Nephron (organoid): ENCODE measurements around the gene TUBG2.

Experiments used
- H3K27ac Mint-ChIP-seq, 3 experiments: 2 replicates each; pipeline ENCODE4 v1.8.0; 2020; ENCODE audit warnings: mixed read lengths in 3 of 3, mild to moderate bottlenecking in 2 of 3, moderate library complexity in 1 of 3
- H3K27me3 Mint-ChIP-seq: 2 replicates; pipeline ENCODE4 v1.8.0; 2021; ENCODE audit warnings: low read depth, mild to moderate bottlenecking, moderate library complexity, mixed read lengths
- H3K36me3 Mint-ChIP-seq: 2 replicates; pipeline ENCODE4 v1.8.0; 2020; ENCODE audit warnings: low read depth, mixed read lengths
- H3K4me1 Mint-ChIP-seq: 2 replicates; pipeline ENCODE4 v1.8.0; 2020; ENCODE audit warnings: mixed read lengths
- H3K4me3 Mint-ChIP-seq, 3 experiments: 2 replicates each; pipeline ENCODE4 v1.8.0; 2020; ENCODE audit warnings: mild to moderate bottlenecking in 3 of 3, mixed read lengths in 3 of 3, moderate library complexity in 2 of 3
- H3K9me3 Mint-ChIP-seq: 2 replicates; pipeline ENCODE4 v1.8.0; 2020; ENCODE audit warnings: mixed read lengths
- CTCF ChIP-seq, 3 experiments: fragments of 200-600 bp; sonication (generic); IDR thresholded peaks; one replicate each; pipeline ENCODE4 v1.5.0; 2021; ENCODE audit warnings: antibody characterized with exemption in 3 of 3; ENCODE audit not compliant: unreplicated experiment in 3 of 3

TUBG2 gene

GRCh38 chr17:42709561-42709960 lies 50.5 kb downstream of the TUBG2 start:
- no peaks in the 10 kb centered on the region for H3K27me3 Mint-ChIP-seq
- no peaks in the 10 kb centered on the region for H3K9me3 Mint-ChIP-seq
- no peaks in the 10 kb centered on the region for H3K4me1 Mint-ChIP-seq
- TF ChIP-seq CTCF (IDR thresholded peaks at IDR 0.05; ENCODE audit: unreplicated experiment in 3 of 3): no peak
- no peak overlapping the region for H3K4me3 Mint-ChIP-seq
- peaks cover 70% of the 10 kb centered on the region for H3K36me3 Mint-ChIP-seq
- no peak overlapping the region for H3K27ac Mint-ChIP-seq
